BLaER1 treated with 17β-estradiol and CSF1 and Interleukin-3, amounts not matched to agents 10 nM and 100 nM (cell line): ENCODE results near the gene MBLAC1.

Experiments used
- H3K27ac ChIP-seq, 11 experiments: shearing (Covaris generic); formaldehyde crosslinking; 2 replicates each; pipeline ENCODE4 v1.8.1; 2022
- H3K27me3 ChIP-seq, 11 experiments: shearing (Covaris generic); formaldehyde crosslinking; 2 replicates each; pipeline ENCODE4 v1.8.1; 2022
- H3K36me3 ChIP-seq, 11 experiments: shearing (Covaris generic); formaldehyde crosslinking; 2 replicates each; pipeline ENCODE4 v1.8.1; 2022
- H3K4me1 ChIP-seq, 10 experiments: shearing (Covaris generic); formaldehyde crosslinking; 2 replicates each; pipeline ENCODE4 v1.8.1; 2022
- H3K4me2 ChIP-seq, 11 experiments: shearing (Covaris generic); formaldehyde crosslinking; 2 replicates each; pipeline ENCODE4 v1.8.1; 2022
- H3K4me3 ChIP-seq, 10 experiments: shearing (Covaris generic); formaldehyde crosslinking; 2 replicates each; pipeline ENCODE4 v1.8.1; 2022
- H3K9ac ChIP-seq, 11 experiments: shearing (Covaris generic); formaldehyde crosslinking; 2 replicates each; pipeline ENCODE4 v1.8.1; 2022
- H3K9me3 ChIP-seq, 11 experiments: shearing (Covaris generic); formaldehyde crosslinking; replicated peaks in 1 of 11; 2 replicates each; pipeline ENCODE4 v1.8.1; 2022
- H4K20me1 ChIP-seq, 11 experiments: shearing (Covaris generic); formaldehyde crosslinking; 2 replicates each; pipeline ENCODE4 v1.8.1; 2022
- Cebpa-rat ChIP-seq, 11 experiments: shearing (Covaris generic); IDR thresholded peaks; 2 replicates each; pipeline ENCODE4 v1.8.1; 2022

MBLAC1 gene

DNA sequence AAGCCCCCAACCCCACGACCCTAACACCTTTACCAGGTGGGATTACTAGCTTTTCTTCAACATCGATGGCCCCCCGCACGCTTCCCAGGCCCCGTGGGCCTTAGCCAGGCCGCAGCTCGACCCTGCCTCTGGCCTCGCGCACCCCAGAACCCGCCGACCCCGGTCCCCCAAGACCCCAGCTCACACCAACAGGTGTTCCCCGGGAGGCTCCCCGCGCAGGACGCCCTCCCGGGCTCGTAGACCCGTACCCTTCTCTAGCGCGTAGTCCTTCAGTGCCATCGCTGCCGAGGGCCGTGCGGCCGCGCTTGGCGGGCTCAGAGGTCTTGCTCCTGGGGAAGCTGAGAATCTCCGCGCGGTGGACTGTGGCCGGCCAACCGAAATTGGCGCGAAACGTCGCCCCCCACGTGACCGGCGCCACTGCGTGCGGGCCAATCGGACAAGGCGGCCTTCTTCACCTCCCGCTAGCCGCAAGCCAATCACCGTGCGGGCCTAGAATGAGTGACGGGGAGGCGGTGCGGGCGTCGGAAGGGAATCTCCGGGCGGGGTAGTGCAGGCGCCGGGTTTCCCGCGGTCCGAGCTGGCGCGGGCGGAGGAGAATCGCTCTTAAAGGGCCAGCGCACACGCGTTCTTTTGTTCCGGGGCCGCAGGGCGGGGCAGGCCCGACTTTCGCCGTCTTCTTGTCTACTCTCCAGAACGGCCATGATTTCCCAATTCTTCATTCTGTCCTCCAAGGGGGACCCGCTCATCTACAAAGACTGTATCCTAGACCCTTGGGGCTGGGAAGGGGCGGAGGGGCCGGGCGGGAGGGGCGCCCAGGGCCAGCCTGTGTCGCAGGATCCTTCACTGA lies 25.5 kb upstream of the MBLAC1 start, which contains the start of the genes AP4M1 and MCM7:
Gene AP4M1, plus strand, starts transcription at position 628 of the 847 bp plus-strand sequence. Its CDS starts 72 bp downstream, at position 700.
Gene MCM7, minus strand, starts transcription at position 382 of the 847 bp plus-strand sequence. Its CDS starts 103 bp downstream, at position 279.
- TF ChIP-seq Cebpa-rat (IDR thresholded peaks at IDR 0.05), result no peak
- peak within 1 kb of the TSS; percentile 77 to 97 (median 86) for H3K4me3 ChIP-seq
- H3K36me3 ChIP-seq, result peaks cover 61 to 75% (median 69%) of the 10 kb centered on the region in 11 experiments
- H3K4me1 ChIP-seq, result peaks cover 28 to 59% (median 47%) of the 10 kb centered on the region in 10 experiments
- H3K4me2 ChIP-seq, result peak within 1 kb of the TSS; percentile 87 to 99 (median 94)
- peak within 1 kb of the TSS; percentile 65 to 99 (median 96) for H3K27ac ChIP-seq
- H3K9me3 ChIP-seq, result no peaks in the 10 kb centered on the region
- peak within 1 kb of the TSS; percentile 79 to 99 (median 97) for H3K9ac ChIP-seq
- no peaks in the 10 kb centered on the region for H3K27me3 ChIP-seq
- H4K20me1 ChIP-seq, result peaks cover 0 to 44% (median 38%) of the 10 kb centered on the region in 11 experiments; a peak in 17 of 22 replicates

DNA sequence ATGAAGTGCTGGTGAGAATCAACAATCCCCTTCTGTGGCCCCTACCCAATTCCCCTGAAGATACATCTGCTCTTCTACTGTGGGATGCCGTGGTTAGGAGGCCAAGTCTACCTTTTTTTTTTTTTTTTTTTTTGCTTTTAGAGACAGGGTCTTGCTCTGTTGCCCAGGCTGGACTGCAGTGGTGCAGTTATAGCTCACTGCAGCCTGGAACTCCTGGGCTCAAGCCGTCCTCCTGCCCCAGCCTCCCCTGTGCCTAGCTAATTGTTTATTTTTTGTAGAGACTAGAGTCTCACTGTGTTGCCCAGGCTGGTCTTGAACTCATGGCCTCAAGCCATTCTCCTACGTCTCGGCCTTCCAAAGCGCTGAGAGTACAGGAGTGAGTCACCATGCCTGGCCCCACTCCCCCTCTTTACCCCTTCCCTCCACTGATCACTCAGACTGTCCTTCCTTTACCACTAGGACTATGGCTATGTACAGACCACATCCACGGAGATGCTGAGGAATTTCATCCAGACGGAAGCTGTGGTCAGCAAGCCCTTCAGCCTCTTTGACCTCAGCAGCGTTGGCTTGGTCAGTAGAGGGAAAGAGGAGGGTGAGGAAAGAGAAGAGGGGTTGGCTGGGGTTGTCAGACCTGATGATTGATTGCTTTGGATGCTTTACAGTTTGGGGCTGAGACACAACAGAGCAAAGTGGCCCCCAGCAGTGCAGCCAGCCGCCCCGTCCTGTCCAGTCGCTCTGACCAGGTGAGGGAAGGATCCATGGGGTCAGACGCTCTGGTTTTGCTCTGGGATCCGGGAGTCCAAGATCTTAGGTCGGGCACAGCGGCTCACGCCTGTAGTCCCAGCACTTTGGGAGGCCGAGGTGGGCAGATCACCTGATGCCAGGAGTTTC lies 23.6 kb upstream of the MBLAC1 start:
- Histone ChIP-seq H3K36me3 (peaks cover 60 to 75% (median 68%) of the 10 kb centered on the region in 11 experiments), H3K9me3 (no peaks in the 10 kb centered on the region), H3K4me1 (peaks cover 25 to 50% (median 40%) of the 10 kb centered on the region in 10 experiments), H3K27me3 (no peaks in the 10 kb centered on the region), H3K27ac (peak overlapping the region in 7 of 11 experiments; percentile 94 to 99 (median 97); a peak in 10 of 22 replicates), H3K4me2 (peak overlapping the region; percentile 85 to 98 (median 91); a peak in 21 of 22 replicates), H3K4me3 (peak overlapping the region in 7 of 10 experiments; percentile 82 to 97 (median 90); a peak in 10 of 20 replicates), H3K9ac (peak overlapping the region; percentile 79 to 99 (median 97); a peak in 20 of 22 replicates), H4K20me1 (peaks cover 0 to 37% (median 19%) of the 10 kb centered on the region in 11 experiments; a peak in 16 of 22 replicates)
- no peak for TF ChIP-seq Cebpa-rat (IDR thresholded peaks at IDR 0.05)

DNA sequence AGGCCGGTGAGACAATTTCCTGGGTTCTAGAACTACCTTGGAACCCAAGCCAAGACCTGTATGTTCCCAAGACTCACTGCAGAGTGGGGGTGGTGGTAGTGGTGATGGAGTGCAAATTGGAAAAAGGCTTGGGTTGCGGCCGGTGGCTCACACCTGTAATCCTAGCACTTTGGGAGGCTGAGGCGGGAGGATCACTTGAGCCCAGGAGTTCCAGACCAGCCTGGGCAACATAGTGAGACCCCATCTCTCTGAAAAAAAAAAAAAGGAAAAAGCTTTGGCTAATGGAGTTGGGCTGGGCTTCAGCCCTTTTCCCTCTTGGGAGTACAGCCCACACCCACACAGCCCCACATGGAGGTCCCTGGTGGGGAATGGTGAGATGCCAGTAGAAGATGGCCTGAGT lies 21.2 kb upstream of the MBLAC1 start:
- H3K4me3 ChIP-seq, result no peak overlapping the region
- TF ChIP-seq Cebpa-rat (IDR thresholded peaks at IDR 0.05), result no peak
- peaks cover 0 to 16% (median 0%) of the 10 kb centered on the region in 11 experiments; a peak in 5 of 22 replicates for H4K20me1 ChIP-seq
- no peaks in the 10 kb centered on the region for H3K9me3 ChIP-seq
- peaks cover 68 to 79% (median 74%) of the 10 kb centered on the region in 11 experiments for H3K36me3 ChIP-seq
- no peak overlapping the region for H3K4me2 ChIP-seq
- peaks cover 8 to 33% (median 23%) of the 10 kb centered on the region in 10 experiments for H3K4me1 ChIP-seq
- peak overlapping the region in 1 of 11 experiments; percentile 32; a peak in 1 of 22 replicates for H3K9ac ChIP-seq
- no peaks in the 10 kb centered on the region for H3K27me3 ChIP-seq
- no peak overlapping the region for H3K27ac ChIP-seq

DNA sequence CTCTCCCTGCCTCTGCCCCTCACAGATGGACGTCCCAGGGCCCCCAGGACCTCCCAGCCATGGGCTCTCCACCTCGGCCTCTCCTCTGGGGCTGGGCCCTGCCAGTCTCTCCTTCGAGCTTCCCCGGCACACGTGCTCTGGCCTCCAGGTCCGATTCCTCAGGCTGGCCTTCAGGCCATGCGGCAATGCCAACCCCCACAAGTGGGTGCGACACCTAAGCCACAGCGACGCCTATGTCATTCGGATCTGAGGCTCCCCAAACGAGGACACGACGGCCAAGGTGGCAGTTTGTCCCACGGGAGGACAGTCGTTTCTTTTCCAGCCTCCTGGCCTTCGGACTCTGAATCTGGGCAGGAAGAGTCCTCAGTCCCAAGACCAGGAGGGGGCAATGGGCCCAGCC lies 20.1 kb upstream of the MBLAC1 start:
- no peaks in the 10 kb centered on the region for H3K27me3 ChIP-seq
- no peak overlapping the region for H3K27ac ChIP-seq
- no peak overlapping the region for H3K4me2 ChIP-seq
- H3K36me3 ChIP-seq, result peaks cover 79 to 90% (median 85%) of the 10 kb centered on the region in 11 experiments
- no peak for TF ChIP-seq Cebpa-rat (IDR thresholded peaks at IDR 0.05)
- peaks cover 8 to 40% (median 30%) of the 10 kb centered on the region in 10 experiments for H3K4me1 ChIP-seq
- peak overlapping the region in 1 of 11 experiments; percentile 13; a peak in 3 of 22 replicates for H3K9ac ChIP-seq
- no peaks in the 10 kb centered on the region for H3K9me3 ChIP-seq
- no peak overlapping the region for H3K4me3 ChIP-seq
- peaks cover 0 to 16% (median 0%) of the 10 kb centered on the region in 11 experiments; a peak in 4 of 22 replicates for H4K20me1 ChIP-seq

DNA sequence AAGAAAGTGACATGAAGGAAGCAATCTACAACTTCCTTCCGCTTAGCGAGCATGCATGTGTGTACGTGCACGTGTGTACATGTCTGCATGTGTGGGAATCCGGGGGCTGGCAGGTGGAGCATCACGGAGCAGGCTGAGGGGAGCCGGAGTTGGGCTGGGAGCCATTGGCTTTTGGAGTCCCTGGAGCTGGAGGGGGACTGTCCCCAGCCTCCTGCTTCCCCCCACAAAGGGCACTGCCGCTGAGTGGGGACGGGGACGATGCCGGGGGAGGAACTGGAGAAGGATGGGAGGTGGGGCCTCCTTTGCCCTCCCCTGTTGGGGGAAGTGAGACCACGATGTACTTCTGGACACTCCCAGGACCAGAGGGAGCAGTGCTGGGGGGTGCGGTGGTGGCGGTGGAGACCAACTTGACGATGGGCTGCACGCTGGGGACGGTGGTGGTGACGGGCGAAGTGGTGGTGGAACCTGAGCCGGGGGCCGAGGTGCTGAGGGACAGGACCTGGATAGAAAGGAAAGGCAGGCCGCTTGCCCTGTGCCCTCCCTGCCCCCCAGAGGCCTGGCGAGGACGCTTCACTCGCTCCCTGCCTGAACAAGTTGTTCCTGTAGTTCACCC lies 19.5 kb upstream of the MBLAC1 start:
- H4K20me1 ChIP-seq, result peaks cover 0 to 20% (median 0%) of the 10 kb centered on the region in 11 experiments; a peak in 4 of 22 replicates
- H3K27me3 ChIP-seq, result no peaks in the 10 kb centered on the region
- H3K4me1 ChIP-seq, result peaks cover 7 to 45% (median 34%) of the 10 kb centered on the region in 10 experiments
- no peak overlapping the region for H3K4me3 ChIP-seq
- no peak overlapping the region; a peak in 1 of 22 replicates for H3K27ac ChIP-seq
- H3K4me2 ChIP-seq, result no peak overlapping the region
- H3K36me3 ChIP-seq, result peaks cover 85 to 96% (median 91%) of the 10 kb centered on the region in 11 experiments
- no peak for TF ChIP-seq Cebpa-rat (IDR thresholded peaks at IDR 0.05)
- no peaks in the 10 kb centered on the region for H3K9me3 ChIP-seq
- peak overlapping the region in 3 of 11 experiments; percentile 13 to 47 (median 30); a peak in 2 of 22 replicates for H3K9ac ChIP-seq

DNA sequence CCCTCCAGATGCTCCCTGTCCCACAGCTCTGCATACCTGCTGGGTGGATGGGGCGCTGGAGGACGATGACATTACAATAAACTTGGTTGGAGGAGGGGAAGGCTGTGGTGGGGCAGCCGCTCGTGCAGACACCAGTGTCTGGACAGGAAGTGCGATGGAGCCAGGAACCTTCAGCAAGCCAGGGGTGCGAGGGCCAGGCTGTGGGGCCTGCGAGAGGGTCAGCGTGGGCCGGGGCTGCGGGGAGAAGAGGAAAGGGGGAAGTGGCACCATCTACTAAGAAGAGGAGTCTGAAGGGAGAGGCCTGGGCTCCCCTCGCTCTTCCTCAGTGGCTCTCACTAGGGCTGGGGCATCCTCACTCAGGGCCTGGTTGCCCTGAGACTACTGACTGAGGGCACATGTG lies 18.9 kb upstream of the MBLAC1 start:
- Histone ChIP-seq H3K27ac (no peak overlapping the region; a peak in 1 of 22 replicates), H3K4me1 (peaks cover 5 to 44% (median 31%) of the 10 kb centered on the region in 10 experiments; a peak in 19 of 20 replicates), H4K20me1 (peaks cover 0 to 22% (median 0%) of the 10 kb centered on the region in 11 experiments; a peak in 4 of 22 replicates), H3K4me2 (no peak overlapping the region), H3K36me3 (peaks cover 91 to 100% (median 97%) of the 10 kb centered on the region in 11 experiments), H3K9me3 (no peaks in the 10 kb centered on the region), H3K9ac (0 out of 22 replicates have a peak overlapping the region, but pooled peaks of 3 of the 11 experiments have one; percentile 9 to 47 (median 17)), H3K4me3 (no peak overlapping the region), H3K27me3 (no peaks in the 10 kb centered on the region)
- TF ChIP-seq Cebpa-rat (IDR thresholded peaks at IDR 0.05), result no peak

DNA sequence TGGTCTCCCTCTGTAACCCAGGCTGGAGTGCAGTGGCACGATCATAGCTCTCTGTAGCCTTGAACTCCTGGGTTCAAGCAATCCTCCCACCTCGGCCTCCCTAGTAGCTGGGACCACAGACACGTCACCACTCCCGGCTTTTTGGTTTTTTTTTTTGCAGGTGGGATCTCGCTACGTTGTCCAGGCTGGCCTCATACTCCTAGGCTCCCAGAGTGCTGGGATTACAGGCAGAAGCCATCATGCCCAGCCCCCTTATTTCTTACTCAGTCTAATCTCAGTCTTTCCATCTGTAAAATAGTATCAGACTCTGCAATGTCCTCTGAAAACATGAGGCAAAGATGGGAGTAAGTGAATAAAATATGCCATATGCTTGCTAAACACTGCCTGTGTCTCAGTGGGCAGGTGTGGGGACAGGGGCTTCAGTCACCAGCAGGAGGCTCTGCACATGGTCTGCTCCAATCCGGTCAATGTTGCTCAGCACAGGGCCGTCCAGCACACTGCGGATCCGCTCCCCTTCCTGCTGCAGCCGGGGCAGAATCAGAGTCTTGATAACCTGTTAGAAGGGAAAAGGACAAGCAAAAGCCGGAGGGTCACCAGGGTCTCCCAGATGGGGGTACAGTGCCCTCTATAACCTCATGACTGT lies 17.1 kb upstream of the MBLAC1 start:
- peaks cover 0 to 22% (median 0%) of the 10 kb centered on the region in 11 experiments; a peak in 4 of 22 replicates for H4K20me1 ChIP-seq

More for the DNA sequence above, 17.1 kb upstream of the MBLAC1 start:
- Histone ChIP-seq H3K27me3 (no peaks in the 10 kb centered on the region), H3K4me2 (no peak overlapping the region), H3K9me3 (no peaks in the 10 kb centered on the region), H3K4me3 (no peak overlapping the region), H3K4me1 (peaks cover 5 to 30% (median 18%) of the 10 kb centered on the region in 10 experiments; a peak in 18 of 20 replicates), H3K27ac (no peak overlapping the region), H3K36me3 (peaks cover 80 to 99% (median 95%) of the 10 kb centered on the region in 11 experiments), H3K9ac (peak overlapping the region in 1 of 11 experiments; percentile 0; a peak in 1 of 22 replicates)
- TF ChIP-seq Cebpa-rat (IDR thresholded peaks at IDR 0.05), result no peak
